IMR-90 (cell line): Measurements from ENCODE around the gene CALN1. TPM values are rescaled to one million over a fixed set of nuclear protein-coding genes. Genes with fewer than 3 reads are reported as not detected.

Experiments
- ATAC-seq: fragments of 200-7000 bp; cut with Tn5 transposase; 2 replicates; pipeline ENCODE4 v1.9.1; 2020; ENCODE audit warnings: low read depth, mild to moderate bottlenecking, moderate library complexity
- BruUV-seq: library from RNA; stranded (reverse); fragments of 400-500 nt; replicated peaks from 2 replicates; lab custom pipeline; 2021; lab: Mats Ljungman, UMichigan
- CTCF ChIA-PET: fragments of 300-600 bp; formaldehyde crosslinking; extraction: SDS; loops from one replicate; lab custom pipeline; 2021; ENCODE audit warnings: antibody characterized with exemption; lab: Yijun Ruan, JAX
- POLR2A ChIA-PET: fragments of 300-600 bp; sonication (Branson Sonifier 250); formaldehyde crosslinking; loops from one replicate; lab custom pipeline; 2022; ENCODE audit warnings: antibody characterized with exemption; ENCODE audit not compliant: unreplicated experiment; lab: Charles Lee
- DNase-seq: peaks from one replicate; pipeline ENCODE4 v3.0.0; 2013
- H2AFZ ChIP-seq: replicated peaks from 2 replicates; pipeline ENCODE3; 2013; ENCODE audit warnings: low read length, mild to moderate bottlenecking; ENCODE audit not compliant: poor library complexity
- H2AK5ac ChIP-seq: 2 replicates; pipeline ENCODE4 v1.6.1; 2013; ENCODE audit warnings: low read depth, low read length, inconsistent platforms
- H2AK9ac ChIP-seq: replicated peaks from 2 replicates; pipeline ENCODE3; 2013; ENCODE audit warnings: mild to moderate bottlenecking, low read depth, low read length, moderate library complexity; ENCODE audit not compliant: poor library complexity
- H2BK120ac ChIP-seq: 2 replicates; pipeline ENCODE4 v1.6.1; 2013; ENCODE audit warnings: low read depth, low read length, inconsistent platforms
- H2BK15ac ChIP-seq: 3 replicates; pipeline ENCODE4 v1.6.1; 2013; ENCODE audit warnings: low read depth, low read length, inconsistent platforms
- H2BK20ac ChIP-seq: 2 replicates; pipeline ENCODE4 v1.6.1; 2013; ENCODE audit warnings: low read depth, mild to moderate bottlenecking, inconsistent platforms, low read length, moderate library complexity
- H2BK5ac ChIP-seq: 2 replicates; pipeline ENCODE4 v1.6.1; 2013; ENCODE audit warnings: mild to moderate bottlenecking, low read depth, low read length, inconsistent platforms; ENCODE audit not compliant: poor library complexity, severe bottlenecking
- H3K14ac ChIP-seq: replicated peaks from 2 replicates; pipeline ENCODE4 v1.6.1; 2013; ENCODE audit warnings: low read depth, low read length, inconsistent platforms
- H3K18ac ChIP-seq: 2 replicates; pipeline ENCODE4 v1.6.1; 2013; ENCODE audit warnings: low read depth, low read length, control low read depth
- H3K23ac ChIP-seq: 2 replicates; pipeline ENCODE4 v1.6.1; 2013; ENCODE audit warnings: low read depth, low read length, inconsistent platforms
- H3K27ac ChIP-seq: 2 replicates; pipeline ENCODE4 v1.5.1; 2013; ENCODE audit warnings: mild to moderate bottlenecking, control low read depth, low read length; ENCODE audit not compliant: insufficient read depth
- H3K27me3 ChIP-seq: 2 replicates; pipeline ENCODE4 v1.6.1; 2013; ENCODE audit warnings: low read length; ENCODE audit not compliant: control insufficient read depth, insufficient read depth
- H3K36me3 ChIP-seq: 2 replicates; pipeline ENCODE4 v1.6.1; 2013; ENCODE audit warnings: low read length, mixed read lengths; ENCODE audit not compliant: control insufficient read depth, insufficient read depth
- H3K4ac ChIP-seq: 2 replicates; pipeline ENCODE4 v1.6.1; 2013; ENCODE audit warnings: low read depth, low read length, inconsistent platforms
- H3K4me1 ChIP-seq: 2 replicates; pipeline ENCODE4 v1.6.1; 2013; ENCODE audit warnings: low read length, mixed read lengths; ENCODE audit not compliant: control insufficient read depth, insufficient read depth
- H3K4me2 ChIP-seq: 2 replicates; pipeline ENCODE4 v1.6.1; 2013; ENCODE audit warnings: low read depth, mild to moderate bottlenecking, control low read depth, low read length, moderate library complexity
- H3K4me3 ChIP-seq: 2 replicates; pipeline ENCODE4 v1.5.1; 2013; ENCODE audit warnings: low read depth, mild to moderate bottlenecking, control low read depth, low read length, moderate library complexity; ENCODE audit not compliant: insufficient read depth
- H3K56ac ChIP-seq: 2 replicates; pipeline ENCODE4 v1.6.1; 2013; ENCODE audit warnings: low read length, inconsistent platforms; ENCODE audit not compliant: insufficient read depth; ENCODE audit errors: extremely low read depth
- H3K79me1 ChIP-seq, 2 experiments: 2 replicates each; pipeline ENCODE4 v1.6.1; 2013; ENCODE audit warnings: low read length in 2 of 2, inconsistent platforms in 1 of 2, low read depth in 1 of 2
- H3K9ac ChIP-seq: 2 replicates; pipeline ENCODE4 v1.6.1; 2013; ENCODE audit warnings: low read depth, low read length, control low read depth
- H3K9me1 ChIP-seq: 2 replicates; pipeline ENCODE4 v1.6.1; 2013; ENCODE audit warnings: low read length, inconsistent platforms; ENCODE audit not compliant: insufficient read depth
- H3K9me3 ChIP-seq: 2 replicates; pipeline ENCODE4 v1.6.1; 2013; ENCODE audit warnings: low read length; ENCODE audit not compliant: control insufficient read depth, insufficient read depth
- H4K20me1 ChIP-seq: 2 replicates; pipeline ENCODE4 v1.6.1; 2013; ENCODE audit warnings: low read length, inconsistent platforms; ENCODE audit not compliant: insufficient read depth
- H4K5ac ChIP-seq: 2 replicates; pipeline ENCODE4 v1.6.1; 2013; ENCODE audit warnings: mild to moderate bottlenecking, low read depth, low read length, control low read depth
- H4K8ac ChIP-seq, 2 experiments: 2 replicates each; pipeline ENCODE4 v1.6.1; 2013; ENCODE audit warnings: low read depth in 2 of 2, low read length in 2 of 2, control low read depth in 1 of 2, inconsistent platforms in 1 of 2
- H4K91ac ChIP-seq: 2 replicates; pipeline ENCODE4 v1.6.1; 2013; ENCODE audit warnings: low read depth, low read length, inconsistent platforms; ENCODE audit not compliant: insufficient read depth
- CHD1 ChIP-seq: IDR thresholded peaks from 2 replicates; pipeline ENCODE4 v1.6.1; 2012; ENCODE audit warnings: low read depth, low read length, improper control_type of control experiment
- ELK1 ChIP-seq: fragments of 150-350 bp; IDR thresholded peaks from 2 replicates; pipeline ENCODE4 v1.6.1; 2016; ENCODE audit warnings: low read depth, mild to moderate bottlenecking, low read length, moderate library complexity, borderline replicate concordance
- MAZ ChIP-seq: IDR thresholded peaks from 2 replicates; pipeline ENCODE4 v1.6.1; 2012; ENCODE audit warnings: low read depth, mild to moderate bottlenecking, low read length, improper control_type of control experiment, moderate library complexity, borderline replicate concordance
- MXI1 ChIP-seq: IDR thresholded peaks from 2 replicates; pipeline ENCODE4 v1.6.1; 2012; ENCODE audit warnings: low read depth, mild to moderate bottlenecking, low read length, moderate library complexity, borderline replicate concordance
- NFE2L2 ChIP-seq: fragments of 150-350 bp; IDR thresholded peaks from 2 replicates; pipeline ENCODE4 v1.6.1; 2016; ENCODE audit warnings: low read depth, mild to moderate bottlenecking, low read length
- RAD21 ChIP-seq: IDR thresholded peaks from 2 replicates; pipeline ENCODE4 v1.6.1; 2012; ENCODE audit warnings: low read length, improper control_type of control experiment
- SMC3 ChIP-seq: fragments of 150-350 bp; IDR thresholded peaks from 2 replicates; pipeline ENCODE4 v1.6.1; 2016; ENCODE audit warnings: low read depth, mild to moderate bottlenecking, antibody characterized with exemption, low read length, moderate library complexity
- WGBS, 2 experiments: methylation state at CpG; one replicate each; pipeline versions ENCODE4 v1.1.5 to v1.1.7; 2013; ENCODE audit warnings: missing lambda C conversion rate in 2 of 2; ENCODE audit not compliant: insufficient read length in 1 of 2; ENCODE audit errors: extremely low coverage in 2 of 2; 5-methylcytosine and 5-hydroxymethylcytosine counted together
- dilution Hi-C: fragments of 300-500 bp; cut with HindIII; formaldehyde crosslinking; loops from one replicate; pipeline ENCODE4 v1.14.3; 2018; ENCODE audit warnings: low sequenced_read_pairs; ENCODE audit not compliant: unreplicated experiment
- in situ Hi-C: fragments of 300-500 bp; cut with MboI; formaldehyde crosslinking; loops from 3 replicates; pipeline ENCODE4 v1.14.3; 2019; ENCODE audit warnings: low sequenced_read_pairs, inconsistent platforms, mixed read lengths
- intact Hi-C: fragments of 100-400 bp; cut with micrococcal nuclease; formaldehyde crosslinking; loops from 2 replicates; pipeline ENCODE4 v1.10.0; 2022
- polyA plus RNA-seq, 3 experiments: library from polyadenylated mRNA; depleted of rRNA; stranded (reverse); fragments of >200 nt; gene quantifications; 2 replicates each; pipeline ENCODE4 v1.2.3, GENCODE V29; 2012; ENCODE audit warnings: low replicate concordance in 1 of 3
- total RNA-seq: library from RNA; depleted of rRNA; stranded (reverse); fragments of >200 nt; gene quantifications from 2 replicates; pipeline ENCODE4 v1.2.3, GENCODE V29; 2012

The CALN1 gene
- total and polyA plus RNA-seq, 2 of the 4 experiments (the other 2 are of a cell fraction), result not detected

GRCh38 chr7:72279203-72279602, 132.9 kb downstream of the CALN1 start:
- H4K5ac ChIP-seq, result no peak overlapping the region
- ATAC-seq, result no peak
- H4K20me1 ChIP-seq, result no peaks in the 10 kb centered on the region
- no peak overlapping the region for H2BK15ac ChIP-seq
- TF ChIP-seq MXI1 (no peak), RAD21 (no peak), SMC3 (no peak), NFE2L2 (no peak), MAZ (no peak), CHD1 (no peak), ELK1 (no peak)
- H2AK9ac ChIP-seq, result no peak overlapping the region
- no CpG with 5 or more reads among the region's 3 CpGs for WGBS, 2 experiments
- no peak for DNase-seq
- intact Hi-C loops, result no loop called here
- no peaks in the 10 kb centered on the region for H3K27me3 ChIP-seq
- H3K9me3 ChIP-seq, result peaks cover 17% of the 10 kb centered on the region
- no peak overlapping the region for H3K14ac ChIP-seq
- in situ Hi-C loops, result no loop called here
- no peaks in the 10 kb centered on the region for H3K79me1 ChIP-seq
- no peak overlapping the region for H3K4me2 ChIP-seq
- no peak overlapping the region for H3K4ac ChIP-seq
- no peak overlapping the region for H4K8ac ChIP-seq
- no peak overlapping the region for H2BK5ac ChIP-seq
- H3K56ac ChIP-seq, result no peak overlapping the region
- no peak overlapping the region for H3K4me3 ChIP-seq
- no peaks in the 10 kb centered on the region for H3K4me1 ChIP-seq
- no peak overlapping the region for H2AFZ ChIP-seq
- no peak overlapping the region for H2BK20ac ChIP-seq
- H2BK120ac ChIP-seq, result no peak overlapping the region
- H3K27ac ChIP-seq, result no peak overlapping the region
- no peak overlapping the region for H2AK5ac ChIP-seq
- POLR2A ChIA-PET, result no interaction called here
- no peak overlapping the region for H3K23ac ChIP-seq
- BruUV-seq, result no TSS peak
- dilution Hi-C loops, result no loop called here
- H3K18ac ChIP-seq, result no peak overlapping the region
- no peaks in the 10 kb centered on the region for H3K36me3 ChIP-seq
- no peak overlapping the region for H3K9ac ChIP-seq
- CTCF ChIA-PET, result no interaction called here
- H3K9me1 ChIP-seq, result no peaks in the 10 kb centered on the region
- no peak overlapping the region for H4K91ac ChIP-seq
